DMS114 treated with DMSO at 0.1 percent for 48 hours (cell line): Measurements from ENCODE around the gene RNFT2.

Experiments used
- DNase-seq: peaks from one replicate; lab custom pipeline; 2025; ENCODE audit not compliant: unreplicated experiment; lab: John Stamatoyannopoulos, UW

The RNFT2 gene

DNA sequence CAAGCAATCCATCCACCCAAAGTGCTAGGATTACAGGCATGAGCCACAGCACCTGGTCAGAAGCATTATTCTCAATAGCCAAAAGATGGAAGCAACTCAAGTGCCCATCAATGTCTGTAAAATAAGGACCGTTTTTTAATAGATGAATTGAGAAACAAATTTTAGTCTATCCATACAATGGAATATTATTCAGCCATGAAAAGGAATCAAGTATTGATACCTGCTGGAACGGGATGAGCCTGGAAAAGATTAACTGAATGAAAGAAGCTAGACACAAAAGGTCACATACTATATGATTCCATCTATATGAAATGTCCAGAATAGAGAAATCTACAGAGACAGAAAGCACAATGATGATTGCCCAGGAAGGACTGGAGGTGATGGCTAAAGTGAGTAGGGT is 163.5 kb downstream of the RNFT2 start:
- no peak for DNase-seq
